Effector memory CD4-positive, alpha-beta T cell (primary cell): Measurements from ENCODE around the gene RBM26.

ENCODE experiments used
- DNase-seq, 3 donors: peaks; one replicate each; pipeline ENCODE4 v3.0.0-alpha.2; 2020
- H3K27ac ChIP-seq: 2 replicates; pipeline ENCODE4 v1.7.0; 2013; ENCODE audit warnings: mild to moderate bottlenecking, low read length, moderate library complexity; ENCODE audit not compliant: insufficient read depth, poor library complexity, severe bottlenecking
- H3K27me3 ChIP-seq: replicated peaks from 2 replicates; pipeline ENCODE4 v1.7.0; 2013; ENCODE audit warnings: mild to moderate bottlenecking, low read length; ENCODE audit not compliant: insufficient read depth, control insufficient read depth, poor library complexity, severe bottlenecking
- H3K36me3 ChIP-seq: 2 replicates; pipeline ENCODE4 v1.7.0; 2013; ENCODE audit warnings: mild to moderate bottlenecking, low read length, moderate library complexity; ENCODE audit not compliant: control insufficient read depth, insufficient read depth
- H3K4me1 ChIP-seq: 2 replicates; pipeline ENCODE4 v1.7.0; 2013; ENCODE audit warnings: low read length, mild to moderate bottlenecking; ENCODE audit not compliant: control insufficient read depth, insufficient read depth, poor library complexity, severe bottlenecking
- H3K4me3 ChIP-seq: 2 replicates; pipeline ENCODE4 v1.7.0; 2013; ENCODE audit warnings: low read length, low read depth, mild to moderate bottlenecking; ENCODE audit not compliant: insufficient read depth, poor library complexity, severe bottlenecking
- H3K9me3 ChIP-seq: 2 replicates; pipeline ENCODE4 v1.7.0; 2013; ENCODE audit warnings: mild to moderate bottlenecking, low read length, moderate library complexity; ENCODE audit not compliant: control insufficient read depth

Gene RBM26

DNA sequence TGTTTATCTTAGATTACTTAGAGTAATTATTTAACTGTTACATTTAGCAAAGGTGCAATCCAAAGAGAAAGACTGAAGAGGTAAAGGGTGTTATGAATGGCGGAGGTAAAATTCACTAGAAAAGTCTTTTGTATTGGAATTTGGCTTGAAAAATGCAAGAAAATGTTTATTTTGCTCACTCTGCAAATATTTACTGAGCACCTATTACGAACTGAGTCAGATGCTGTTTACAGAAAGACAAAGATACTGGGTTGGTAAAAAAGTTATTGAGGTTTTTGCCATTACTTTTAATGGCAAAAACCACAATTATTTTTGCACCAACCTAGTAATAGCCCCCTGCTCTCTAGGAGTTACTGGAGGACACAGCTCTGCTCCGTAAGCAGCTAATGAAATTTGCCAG lies 135.2 kb downstream of the RBM26 start:
- no peaks in the 10 kb centered on the region for H3K4me1 ChIP-seq
- H3K4me3 ChIP-seq = no peak overlapping the region
- H3K27ac ChIP-seq = no peak overlapping the region
- H3K36me3 ChIP-seq = no peaks in the 10 kb centered on the region
- no peaks in the 10 kb centered on the region for H3K27me3 ChIP-seq
- no peak for DNase-seq
- H3K9me3 ChIP-seq = no peaks in the 10 kb centered on the region
